Natural killer cell treated with Interleukin-12 subunit alpha and Interleukin-12 subunit beta and Interleukin-15 and Interleukin-18, amount 100 ng/mL, for 72 hours (primary cell): ENCODE measurements around the gene C3orf62. TPM values are rescaled to one million over a fixed set of nuclear protein-coding genes. Genes with fewer than 3 reads are reported as not detected.

ENCODE experiments used
- ATAC-seq, 2 donors: fragments of 150-1000 bp; cut with Tn5 transposase in 1 of 2; sonication (Bioruptor Pico), chemical (Tn5 transposase) in 1 of 2; 2 replicates each; pipeline ENCODE4 v1.10.0; 2021
- DNase-seq: peaks from one replicate; pipeline ENCODE4 v3.0.0; 2022; ENCODE audit warnings: low spot score
- H3K27ac Mint-ChIP-seq, 2 donors: 1 replicate in 1 of 2; 2 replicates in 1 of 2; pipeline ENCODE4 v1.8.0; 2022; ENCODE audit warnings: mixed read lengths in 2 of 2, mild to moderate bottlenecking in 1 of 2, moderate library complexity in 1 of 2
- H3K27me3 Mint-ChIP-seq, 2 donors: 1 replicate in 1 of 2; 2 replicates in 1 of 2; pipeline ENCODE4 v1.8.0; 2022; ENCODE audit warnings: mixed read lengths in 2 of 2
- H3K36me3 Mint-ChIP-seq: one replicate; pipeline ENCODE4 v1.8.0; 2022; ENCODE audit warnings: mixed read lengths
- H3K4me1 Mint-ChIP-seq, 2 donors: 1 replicate in 1 of 2; 2 replicates in 1 of 2; pipeline ENCODE4 v1.8.0; 2022; ENCODE audit warnings: low read depth in 2 of 2, mixed read lengths in 2 of 2, mild to moderate bottlenecking in 1 of 2
- H3K4me3 Mint-ChIP-seq: one replicate; pipeline ENCODE4 v1.8.0; 2022; ENCODE audit warnings: mixed read lengths
- H3K9me3 Mint-ChIP-seq: 2 replicates; pipeline ENCODE4 v1.8.0; 2022; ENCODE audit warnings: mixed read lengths
- total RNA-seq, 2 donors: library from RNA; stranded (reverse); gene quantifications; one replicate each; pipeline ENCODE4 v1.2.3, GENCODE V29; 2022

The C3orf62 gene
- total RNA-seq = 10 to 100 TPM; 10.7 to 18.1 TPM

DNA sequence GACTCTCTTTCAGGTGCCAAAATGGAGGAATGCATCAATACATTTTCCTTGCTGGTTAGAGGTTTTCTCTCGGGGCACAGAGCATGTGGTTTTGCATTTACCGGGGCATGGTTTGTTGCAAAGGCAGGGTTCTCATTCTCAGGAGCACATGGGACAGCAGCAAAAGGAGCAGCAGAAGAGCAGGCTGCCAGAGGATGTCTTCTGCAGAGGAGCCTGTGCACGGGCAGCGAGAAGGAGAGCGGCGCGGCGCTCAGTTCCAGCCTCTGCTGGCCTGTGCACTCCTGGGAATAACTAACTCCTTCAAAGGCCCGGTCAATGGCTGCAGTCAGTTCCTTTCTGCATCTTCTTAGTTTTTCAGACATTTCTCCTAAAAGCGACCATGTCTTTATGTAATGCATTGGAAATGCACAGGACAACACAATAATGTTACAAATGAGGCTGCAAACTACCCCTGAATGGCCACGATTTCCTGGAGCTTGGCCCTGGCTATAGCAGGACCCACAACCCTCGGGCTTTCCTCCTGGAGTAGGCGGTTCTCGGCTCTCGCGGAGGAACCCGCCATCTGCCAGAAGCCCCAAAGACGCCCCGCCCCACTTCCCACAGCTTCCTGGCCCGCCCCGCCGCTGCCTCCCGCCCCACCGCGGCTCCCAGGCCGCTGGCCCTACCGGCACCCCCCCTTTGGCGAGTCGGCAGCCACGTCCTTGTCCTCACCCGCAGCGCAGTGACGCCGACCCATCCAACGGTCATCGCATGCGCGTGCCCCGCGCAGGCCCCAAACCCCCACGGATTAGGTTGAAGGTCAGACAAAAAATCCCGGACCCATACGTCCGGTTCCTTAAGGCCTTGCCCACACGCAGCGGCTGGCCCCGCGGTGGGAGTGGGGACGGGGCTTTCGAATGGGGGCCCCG is at the start of gene C3orf62:
C3orf62 (minus strand) TSS at position 758 of the 908 bp plus-strand sequence; CDS start at position 398, 360 bp downstream.
- ATAC-seq (peak; percentile 94 to 96), DNase-seq (peak; percentile 89)
- no peaks in the 10 kb centered on the region for H3K36me3 Mint-ChIP-seq
- peaks cover 16 to 20% of the 10 kb centered on the region in 2 donors for H3K4me1 Mint-ChIP-seq
- peak within 1 kb of the TSS; percentile 87 to 88 for H3K27ac Mint-ChIP-seq
- no peaks in the 10 kb centered on the region for H3K9me3 Mint-ChIP-seq
- peak within 1 kb of the TSS; percentile 87 for H3K4me3 Mint-ChIP-seq
- no peaks in the 10 kb centered on the region for H3K27me3 Mint-ChIP-seq

DNA sequence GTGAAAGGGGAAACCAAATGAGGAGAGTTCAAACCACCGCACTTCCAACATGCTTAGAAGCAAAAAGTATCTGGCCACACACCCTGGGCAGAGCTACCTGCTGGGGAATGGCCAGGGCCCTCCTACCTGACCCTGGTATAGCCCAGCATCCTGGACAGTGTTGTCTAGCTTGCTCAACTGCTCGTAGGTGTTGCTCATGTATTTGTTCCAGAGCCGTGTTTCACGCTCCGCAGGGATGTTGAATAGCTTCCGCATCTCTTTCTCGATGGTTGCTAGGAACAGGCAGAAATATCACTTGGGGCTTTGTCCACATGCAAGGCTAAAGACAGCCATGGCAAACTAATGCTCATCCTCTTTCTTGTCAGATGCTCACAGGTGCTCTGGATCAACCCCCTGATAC is 47.7 kb upstream of the C3orf62 start:
- peaks cover 32% of the 10 kb centered on the region for H3K36me3 Mint-ChIP-seq
- DNase-seq = no peak
- H3K4me3 Mint-ChIP-seq = no peak overlapping the region
- H3K9me3 Mint-ChIP-seq = no peaks in the 10 kb centered on the region
- ATAC-seq = no peak
- H3K27ac Mint-ChIP-seq = no peak overlapping the region
- peaks cover 0 to 7% of the 10 kb centered on the region in 2 donors for H3K4me1 Mint-ChIP-seq
- no peaks in the 10 kb centered on the region for H3K27me3 Mint-ChIP-seq

DNA sequence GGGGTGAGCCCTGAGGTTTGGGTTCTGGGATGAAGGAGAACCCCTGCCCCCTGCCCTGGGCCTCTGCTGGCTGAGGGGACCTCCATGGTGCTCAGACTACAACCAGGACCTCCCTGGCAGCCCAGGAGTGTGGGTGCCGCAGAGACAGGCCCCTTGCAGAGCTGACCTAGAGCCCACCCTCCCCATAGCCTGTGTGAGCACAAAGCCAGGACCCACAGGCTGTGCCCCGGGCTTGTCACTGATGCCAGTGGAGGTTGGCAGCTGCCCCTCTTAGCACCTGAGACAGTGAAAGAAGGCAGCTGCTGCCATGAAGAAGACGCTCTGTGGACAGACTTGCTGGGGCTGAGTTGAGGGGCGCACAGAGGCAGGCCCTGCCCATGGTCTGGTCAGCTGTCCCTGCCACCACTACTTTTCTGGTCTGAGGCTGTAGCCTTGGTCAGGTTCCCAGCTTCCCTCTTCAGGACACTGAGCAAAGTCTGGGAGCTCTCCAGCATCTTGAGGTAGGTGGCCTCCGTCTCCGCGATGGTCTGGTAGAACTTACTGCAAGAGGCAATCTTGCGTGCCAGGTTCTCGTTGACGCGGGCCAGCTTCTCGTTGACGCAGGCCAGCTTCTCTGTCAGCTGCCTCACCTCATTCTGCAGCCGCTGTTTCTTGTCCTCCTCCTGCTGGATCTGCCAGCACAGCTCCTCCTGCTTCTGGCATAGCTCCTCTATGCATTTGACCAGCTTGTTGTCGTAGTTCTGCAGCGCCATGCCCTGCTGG is 39.8 kb upstream of the C3orf62 start:
- Mint-ChIP-seq H3K36me3 (peaks cover 16% of the 10 kb centered on the region), H3K9me3 (no peaks in the 10 kb centered on the region), H3K27ac (no peak overlapping the region), H3K4me1 (peaks cover 0 to 4% of the 10 kb centered on the region in 2 donors), H3K27me3 (no peaks in the 10 kb centered on the region), H3K4me3 (no peak overlapping the region)
- ATAC-seq = no peak
- no peak for DNase-seq

DNA sequence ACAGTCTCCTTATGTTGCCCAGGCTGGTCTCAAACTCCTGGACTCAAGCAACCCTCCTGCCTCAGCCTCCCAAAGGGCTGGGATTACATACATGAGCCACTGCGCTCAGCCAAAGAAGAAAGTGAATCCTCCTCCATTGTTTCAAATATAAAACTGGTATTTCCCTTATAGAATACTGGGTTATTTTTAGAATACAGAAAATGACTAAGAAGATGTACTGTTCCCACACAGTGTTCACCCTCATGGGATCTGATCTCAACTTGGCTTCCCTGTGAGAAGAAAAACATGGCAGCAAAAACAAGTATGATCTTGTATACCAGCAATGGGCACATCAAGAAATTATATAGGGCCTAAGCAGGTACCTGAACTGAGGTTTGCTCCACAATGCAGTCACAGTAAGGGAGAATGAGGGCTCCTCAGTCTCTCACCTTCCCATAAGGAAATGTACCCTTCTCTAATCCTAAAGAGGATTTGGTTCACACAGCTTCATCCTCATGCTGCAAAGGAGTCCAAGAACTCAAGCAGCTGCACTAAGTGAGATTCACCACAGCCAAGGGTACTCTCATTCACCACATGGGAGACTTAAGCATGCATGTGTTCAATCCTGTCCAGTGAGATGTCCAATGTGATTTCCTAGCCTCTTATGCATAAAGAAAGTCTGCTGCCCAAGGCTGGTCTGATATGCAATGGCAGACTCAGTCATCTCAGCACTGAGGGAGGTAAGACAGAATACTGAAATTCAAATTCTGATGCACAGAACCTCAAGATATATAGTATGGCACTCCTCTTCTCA is 37.1 kb upstream of the C3orf62 start:
- ATAC-seq = no peak
- DNase-seq = no peak
- no peak overlapping the region for H3K4me3 Mint-ChIP-seq
- no peaks in the 10 kb centered on the region for H3K27me3 Mint-ChIP-seq
- no peak overlapping the region for H3K27ac Mint-ChIP-seq
- H3K9me3 Mint-ChIP-seq = no peaks in the 10 kb centered on the region
- peaks cover 10% of the 10 kb centered on the region for H3K36me3 Mint-ChIP-seq
- peaks cover 8 to 9% of the 10 kb centered on the region in 2 donors for H3K4me1 Mint-ChIP-seq

DNA sequence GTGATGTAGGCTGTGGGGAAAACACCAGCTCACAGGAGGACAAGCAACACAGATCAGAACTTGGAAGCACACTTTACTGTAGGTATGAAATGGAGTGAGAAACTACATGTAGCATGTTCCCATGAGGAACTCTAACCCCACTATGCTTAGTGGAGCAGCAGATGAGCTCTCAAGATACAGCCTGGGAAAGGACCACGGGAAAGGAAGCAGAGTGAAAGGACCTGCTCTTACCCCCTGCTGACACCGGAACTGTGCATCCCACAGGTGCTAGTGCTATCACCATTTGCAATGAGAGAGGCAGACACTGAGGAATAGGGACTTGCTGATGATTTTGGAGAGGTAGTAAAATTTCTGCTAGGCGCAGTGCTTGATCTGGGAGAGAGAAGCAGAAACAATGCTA is 34.3 kb upstream of the C3orf62 start:
- H3K27ac Mint-ChIP-seq = peak overlapping the region in 1 of 2 donors; percentile 47

DNA sequence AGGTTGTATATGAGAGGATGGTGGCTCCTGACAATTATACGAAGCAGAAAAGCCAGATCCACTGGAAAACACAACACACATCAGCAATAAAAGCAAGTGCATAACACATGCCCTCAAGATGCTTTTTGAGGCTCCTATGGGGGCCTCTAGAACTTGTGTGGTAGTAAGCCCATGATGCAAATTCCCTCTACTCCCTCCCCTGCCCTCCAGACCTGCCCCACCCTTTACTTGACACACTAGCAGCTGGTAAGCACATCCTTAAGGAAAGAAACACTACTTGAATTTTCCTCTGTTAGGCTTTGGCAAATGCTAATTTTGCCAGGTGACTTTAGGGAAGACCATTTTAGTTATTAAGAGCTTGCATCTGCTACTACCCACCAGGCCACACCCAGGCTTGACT is 33.6 kb upstream of the C3orf62 start:
- peak overlapping the region in 1 of 2 donors; percentile 47 for H3K27ac Mint-ChIP-seq
- ATAC-seq (no peak), DNase-seq (no peak)
- H3K4me1 Mint-ChIP-seq = peaks cover 8 to 9% of the 10 kb centered on the region in 2 donors
- no peak overlapping the region for H3K4me3 Mint-ChIP-seq
- no peaks in the 10 kb centered on the region for H3K9me3 Mint-ChIP-seq
- no peaks in the 10 kb centered on the region for H3K27me3 Mint-ChIP-seq
- peaks cover 5% of the 10 kb centered on the region for H3K36me3 Mint-ChIP-seq

More for the DNA sequence above, 34.3 kb upstream of the C3orf62 start:
- Mint-ChIP-seq H3K4me3 (no peak overlapping the region), H3K9me3 (no peaks in the 10 kb centered on the region), H3K4me1 (peaks cover 8 to 9% of the 10 kb centered on the region in 2 donors), H3K36me3 (peaks cover 5% of the 10 kb centered on the region), H3K27me3 (no peaks in the 10 kb centered on the region)
- ATAC-seq (no peak), DNase-seq (no peak)

DNA sequence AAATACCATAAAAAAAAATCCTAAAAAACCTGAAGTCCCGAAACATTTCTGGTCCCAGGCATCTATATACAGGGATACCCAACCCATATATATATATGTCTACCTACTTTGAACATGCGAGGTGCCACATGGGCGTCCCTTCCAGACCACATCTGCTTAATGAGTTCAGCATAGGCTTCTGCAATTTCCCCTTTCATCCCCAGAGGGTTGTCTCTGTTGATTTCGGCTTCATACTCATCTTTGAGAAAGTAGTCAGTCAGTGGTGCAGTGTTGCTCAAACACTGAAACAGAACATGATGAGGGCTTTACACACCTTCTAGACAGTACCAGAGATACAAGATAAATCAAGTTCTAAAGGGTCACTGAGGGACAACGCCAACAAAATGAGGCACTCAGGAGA is 28.6 kb upstream of the C3orf62 start:
- H3K27ac Mint-ChIP-seq = no peak overlapping the region
- H3K4me1 Mint-ChIP-seq = no peaks in the 10 kb centered on the region
- no peaks in the 10 kb centered on the region for H3K27me3 Mint-ChIP-seq
- no peak for DNase-seq
- no peak overlapping the region for H3K4me3 Mint-ChIP-seq
- H3K9me3 Mint-ChIP-seq = no peaks in the 10 kb centered on the region
- H3K36me3 Mint-ChIP-seq = peaks cover under 1% of the 10 kb centered on the region
- ATAC-seq = no peak

DNA sequence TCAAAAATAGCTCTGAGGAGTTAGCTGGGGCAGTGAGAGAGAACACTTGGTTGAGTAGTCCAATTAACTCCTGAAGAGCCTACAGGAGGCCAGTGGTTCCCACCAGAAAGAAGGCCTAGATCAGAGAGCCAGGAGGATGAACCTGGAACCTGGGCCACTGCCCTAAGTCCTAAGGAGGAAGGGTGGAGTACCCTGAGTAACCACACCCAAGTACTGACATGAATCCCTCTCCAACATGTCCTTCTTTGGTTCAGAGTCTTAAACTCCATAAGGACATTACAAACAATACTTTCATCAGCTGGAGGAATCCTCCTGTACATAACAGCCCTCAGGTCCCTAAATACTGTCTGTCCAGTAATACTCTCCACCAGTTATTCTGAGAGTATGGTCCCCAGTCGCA is 25.6 kb upstream of the C3orf62 start:
- H3K27ac Mint-ChIP-seq = no peak overlapping the region
- H3K9me3 Mint-ChIP-seq = no peaks in the 10 kb centered on the region
- H3K36me3 Mint-ChIP-seq = peaks cover 8% of the 10 kb centered on the region
- H3K4me3 Mint-ChIP-seq = no peak overlapping the region
- DNase-seq = no peak
- H3K27me3 Mint-ChIP-seq = no peaks in the 10 kb centered on the region
- no peak for ATAC-seq
- H3K4me1 Mint-ChIP-seq = no peaks in the 10 kb centered on the region

DNA sequence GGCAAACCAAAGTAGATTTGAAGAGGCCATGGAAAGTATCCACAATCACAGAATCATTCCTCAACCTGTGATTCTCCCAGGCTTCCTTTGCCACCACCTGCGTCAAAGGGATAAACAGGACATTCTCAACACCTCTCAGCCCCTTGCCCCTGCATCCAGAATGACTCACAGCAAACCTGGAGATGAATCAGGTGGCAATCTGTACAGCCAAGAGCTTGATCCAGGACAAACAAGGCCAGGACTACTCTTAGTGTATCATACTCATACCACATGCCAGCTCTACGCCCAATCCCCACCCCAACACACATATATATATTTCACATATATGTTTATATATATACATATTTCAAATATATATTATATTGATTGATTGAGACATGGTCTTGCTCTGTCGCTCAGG is 23.6 kb upstream of the C3orf62 start:
- DNase-seq (no peak), ATAC-seq (no peak)
- H3K9me3 Mint-ChIP-seq = no peaks in the 10 kb centered on the region
- H3K27ac Mint-ChIP-seq = no peak overlapping the region
- H3K27me3 Mint-ChIP-seq = no peaks in the 10 kb centered on the region
- no peak overlapping the region for H3K4me3 Mint-ChIP-seq
- H3K4me1 Mint-ChIP-seq = peaks cover 0 to 3% of the 10 kb centered on the region in 2 donors
- peaks cover 14% of the 10 kb centered on the region for H3K36me3 Mint-ChIP-seq

DNA sequence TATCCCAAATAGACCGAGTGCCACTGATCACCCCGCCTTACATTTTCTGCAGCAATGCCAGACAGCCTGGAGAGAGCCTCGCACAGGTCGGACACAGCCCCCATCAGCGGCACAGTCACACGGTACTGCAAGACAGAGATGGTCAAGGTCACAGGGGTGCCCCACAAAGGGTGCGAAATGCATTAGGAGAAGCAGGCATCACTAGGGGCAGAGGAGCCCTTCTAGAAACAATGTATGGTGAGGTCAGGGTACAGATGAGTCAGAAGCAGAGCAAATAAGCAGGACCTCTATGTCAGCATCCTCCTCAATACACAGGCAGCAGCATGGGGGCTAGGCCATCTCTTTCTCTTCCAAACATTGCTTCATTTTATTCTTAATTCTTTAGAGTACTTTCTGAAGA is 21.5 kb upstream of the C3orf62 start:
- DNase-seq (no peak), ATAC-seq (no peak)
- Mint-ChIP-seq H3K4me1 (peaks cover 0 to 3% of the 10 kb centered on the region in 2 donors), H3K27ac (no peak overlapping the region), H3K36me3 (peaks cover 14% of the 10 kb centered on the region), H3K27me3 (no peaks in the 10 kb centered on the region), H3K4me3 (no peak overlapping the region), H3K9me3 (no peaks in the 10 kb centered on the region)

DNA sequence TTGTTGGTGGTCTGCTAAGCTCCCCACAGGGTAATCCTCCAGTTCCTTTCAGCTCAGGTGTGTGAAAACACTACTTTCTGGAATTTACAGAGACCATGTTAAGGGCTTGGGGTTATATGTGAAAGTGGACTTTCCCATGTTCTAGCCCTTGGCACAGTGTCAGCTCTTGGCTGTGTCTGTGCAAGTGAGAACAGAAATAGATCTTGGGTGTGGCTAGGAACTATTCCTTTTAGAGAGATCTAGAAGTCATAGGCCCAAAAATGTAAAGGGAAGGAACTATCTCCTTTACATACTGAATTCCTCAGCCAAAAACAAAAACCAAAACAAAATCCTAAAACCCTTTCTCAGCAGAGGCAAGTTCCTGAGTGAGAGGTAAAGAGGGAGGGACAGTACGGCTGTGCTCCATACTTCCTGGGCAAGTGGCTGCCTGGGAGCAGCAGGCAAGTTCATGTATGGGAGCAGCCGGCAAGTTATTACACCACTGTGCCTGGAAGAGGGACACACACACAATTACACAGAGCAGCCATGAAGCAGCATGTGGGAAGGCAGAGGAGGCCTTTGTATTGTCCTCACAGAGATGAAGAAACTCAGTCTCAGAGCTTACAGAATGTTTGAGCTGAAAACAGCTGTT is 19.9 kb upstream of the C3orf62 start:
- H3K27ac Mint-ChIP-seq = peak overlapping the region in 1 of 2 donors; percentile 53
- H3K36me3 Mint-ChIP-seq = peaks cover 14% of the 10 kb centered on the region
- ATAC-seq = no peak
- H3K4me1 Mint-ChIP-seq = peaks cover 0 to 3% of the 10 kb centered on the region in 2 donors
- no peak for DNase-seq
- H3K9me3 Mint-ChIP-seq = no peaks in the 10 kb centered on the region
- no peaks in the 10 kb centered on the region for H3K27me3 Mint-ChIP-seq
- no peak overlapping the region for H3K4me3 Mint-ChIP-seq

DNA sequence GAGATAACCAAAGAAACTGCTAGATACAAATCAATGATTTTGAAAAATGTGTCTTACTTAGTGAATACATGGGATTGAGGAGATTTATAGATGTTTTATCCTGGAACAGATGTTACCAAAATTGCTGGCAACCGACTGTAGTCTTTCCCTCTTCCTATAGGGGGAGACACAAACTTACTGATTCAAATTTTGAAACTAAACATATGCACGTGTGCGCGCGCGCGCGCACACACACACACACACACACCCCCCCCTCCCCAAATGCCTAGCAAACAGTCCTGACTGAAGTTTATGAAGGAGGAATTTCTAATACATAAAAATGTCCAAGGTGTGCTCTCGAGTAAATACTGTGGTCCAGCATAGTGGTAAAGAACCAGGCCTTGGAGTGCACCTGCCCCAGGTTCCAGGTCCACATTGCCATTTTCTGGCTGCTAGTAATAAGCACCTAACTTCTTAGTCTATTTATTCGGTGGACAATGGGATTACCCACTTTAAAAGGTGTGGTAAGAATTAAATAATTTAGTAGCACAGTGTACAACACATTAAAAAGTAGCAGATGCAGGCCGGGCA is 18.5 kb upstream of the C3orf62 start:
- Mint-ChIP-seq H3K4me1 (peaks cover 0 to 3% of the 10 kb centered on the region in 2 donors), H3K9me3 (no peaks in the 10 kb centered on the region), H3K27ac (no peak overlapping the region), H3K27me3 (no peaks in the 10 kb centered on the region), H3K4me3 (no peak overlapping the region), H3K36me3 (peaks cover 13% of the 10 kb centered on the region)
- no peak for ATAC-seq
- no peak for DNase-seq

DNA sequence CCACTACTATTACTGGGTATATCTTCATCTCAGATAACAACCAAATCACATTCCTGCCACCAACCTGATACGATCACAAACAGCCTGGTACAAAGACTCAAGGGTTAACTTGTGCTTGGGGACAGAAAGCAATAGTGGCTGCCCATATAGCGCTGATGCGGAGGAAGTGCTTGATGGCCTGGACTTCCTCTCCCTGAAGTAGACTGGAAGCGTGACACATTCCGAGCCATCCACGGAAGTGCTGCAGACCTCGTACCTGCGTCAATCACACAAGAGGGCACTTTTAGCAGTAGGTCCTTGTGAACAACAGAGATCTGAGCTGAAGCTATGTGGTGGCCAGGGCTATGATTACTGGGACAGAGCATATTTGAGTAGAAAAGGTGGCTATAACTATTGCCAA is 17.3 kb upstream of the C3orf62 start:
- DNase-seq (no peak), ATAC-seq (no peak)
- H3K9me3 Mint-ChIP-seq = no peaks in the 10 kb centered on the region
- H3K4me3 Mint-ChIP-seq = no peak overlapping the region
- H3K27ac Mint-ChIP-seq = no peak overlapping the region
- no peaks in the 10 kb centered on the region for H3K27me3 Mint-ChIP-seq
- H3K4me1 Mint-ChIP-seq = peaks cover 0 to 3% of the 10 kb centered on the region in 2 donors
- peaks cover 6% of the 10 kb centered on the region for H3K36me3 Mint-ChIP-seq
